CD4-positive, alpha-beta T cell treated with Interleukin-15 for 4 hours (primary cell): Measurements from ENCODE around the gene MGARP.
"Not testable (repeated sequence)": the region's sequence is repeated elsewhere in the genome, so short reads cannot be mapped to it uniquely, and the experiment has no call there.

Experiments used
- DNase-seq: peaks from one replicate; pipeline ENCODE4 v3.0.0-alpha.2; 2020; ENCODE audit warnings: low spot score

Gene MGARP

DNA sequence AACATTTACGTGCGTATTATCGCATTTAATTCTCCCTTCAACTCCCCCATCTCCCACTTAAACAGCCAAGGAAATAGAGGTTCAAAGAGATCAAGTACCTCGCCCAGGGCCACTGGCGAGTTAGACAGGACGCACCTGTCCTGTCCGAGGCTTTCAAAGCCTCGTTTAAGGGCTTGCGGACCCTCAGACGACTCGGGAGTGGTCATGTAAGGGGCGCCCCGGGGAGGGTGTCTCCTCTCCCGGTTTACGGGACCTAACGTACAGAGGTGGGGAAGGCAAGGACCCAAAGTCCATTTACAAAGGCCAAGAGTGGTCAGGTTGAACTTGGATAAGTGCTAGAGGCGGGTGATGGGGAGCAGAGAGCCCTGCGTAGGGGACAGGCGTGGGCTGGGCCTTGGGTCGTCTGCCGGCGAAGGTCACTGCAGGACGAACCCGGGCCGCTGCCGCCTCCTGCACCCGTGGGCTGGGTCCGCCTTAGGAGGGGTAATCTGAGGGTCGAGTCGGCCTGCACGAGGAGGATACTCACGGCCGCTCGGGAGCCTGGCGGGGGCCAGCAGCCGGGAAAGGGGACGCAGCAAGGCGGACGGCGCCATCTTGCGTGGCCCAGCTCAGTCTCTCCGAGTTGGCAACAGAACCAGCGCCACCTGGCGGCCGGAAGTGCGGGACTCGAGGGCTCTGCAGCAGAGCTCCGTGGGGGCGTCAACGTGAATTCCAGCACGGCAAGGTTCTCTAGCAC, 15.3 kb upstream of the MGARP start:
- DNase-seq: peak; percentile 97

DNA sequence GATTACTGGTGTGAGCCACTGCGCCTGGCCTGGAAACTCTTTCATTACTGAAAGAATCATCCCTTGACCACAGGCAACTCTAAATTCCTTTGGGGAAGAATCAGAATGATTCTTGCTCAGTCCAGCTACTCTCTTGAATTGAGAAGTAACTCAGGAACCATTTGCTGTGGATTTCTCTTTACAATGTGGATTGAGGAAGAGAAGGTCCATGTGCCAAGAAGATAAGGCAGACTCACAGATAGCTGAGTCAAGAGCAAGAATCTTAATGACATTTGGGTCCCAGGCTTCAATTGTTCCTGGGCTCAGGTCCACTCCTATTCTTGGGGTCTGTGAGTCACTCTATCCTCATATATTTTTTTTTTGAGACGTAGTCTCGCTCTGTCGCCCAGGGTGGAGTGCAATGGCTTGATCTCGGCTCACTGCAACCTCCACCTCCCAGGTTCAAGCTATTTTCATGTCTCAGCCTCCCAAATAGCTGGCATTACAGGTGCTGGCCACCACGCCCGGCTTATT, 6.2 kb upstream of the MGARP start:
- DNase-seq: no peak

GRCh38 chr4:139282721-139283075, 2.7 kb upstream of the MGARP start:
- no peak for DNase-seq

DNA sequence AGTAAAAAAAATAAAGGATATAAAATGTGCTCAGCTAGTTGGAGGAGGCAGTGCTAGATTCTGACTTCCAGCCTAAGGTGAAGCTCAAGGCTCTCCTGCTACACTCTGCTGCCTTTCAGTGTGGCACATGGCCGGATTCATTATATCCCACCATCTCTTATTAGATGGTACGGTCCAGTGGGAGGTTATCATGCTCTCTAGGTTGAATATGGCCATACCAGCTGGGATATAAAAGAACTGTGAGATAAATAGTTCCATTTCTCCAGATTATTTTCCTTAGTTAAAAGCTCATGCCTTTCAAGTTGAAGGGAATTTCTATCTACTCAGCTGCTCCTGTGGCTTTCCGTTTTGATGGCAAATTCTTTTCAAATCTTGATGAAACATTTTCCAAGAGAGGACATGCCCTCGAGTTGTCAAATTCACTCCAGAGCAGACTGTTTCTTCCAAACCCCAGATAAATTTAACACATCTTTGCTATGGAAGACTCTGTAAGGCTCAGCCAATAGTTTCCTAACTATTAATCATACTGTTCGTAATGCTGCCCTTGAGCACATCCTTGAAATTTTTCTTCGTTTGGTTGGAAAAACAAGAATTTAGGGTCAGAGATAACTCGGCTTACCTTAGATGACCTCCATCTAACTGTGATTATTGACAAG, 2.2 kb upstream of the MGARP start:
- DNase-seq: no peak

DNA sequence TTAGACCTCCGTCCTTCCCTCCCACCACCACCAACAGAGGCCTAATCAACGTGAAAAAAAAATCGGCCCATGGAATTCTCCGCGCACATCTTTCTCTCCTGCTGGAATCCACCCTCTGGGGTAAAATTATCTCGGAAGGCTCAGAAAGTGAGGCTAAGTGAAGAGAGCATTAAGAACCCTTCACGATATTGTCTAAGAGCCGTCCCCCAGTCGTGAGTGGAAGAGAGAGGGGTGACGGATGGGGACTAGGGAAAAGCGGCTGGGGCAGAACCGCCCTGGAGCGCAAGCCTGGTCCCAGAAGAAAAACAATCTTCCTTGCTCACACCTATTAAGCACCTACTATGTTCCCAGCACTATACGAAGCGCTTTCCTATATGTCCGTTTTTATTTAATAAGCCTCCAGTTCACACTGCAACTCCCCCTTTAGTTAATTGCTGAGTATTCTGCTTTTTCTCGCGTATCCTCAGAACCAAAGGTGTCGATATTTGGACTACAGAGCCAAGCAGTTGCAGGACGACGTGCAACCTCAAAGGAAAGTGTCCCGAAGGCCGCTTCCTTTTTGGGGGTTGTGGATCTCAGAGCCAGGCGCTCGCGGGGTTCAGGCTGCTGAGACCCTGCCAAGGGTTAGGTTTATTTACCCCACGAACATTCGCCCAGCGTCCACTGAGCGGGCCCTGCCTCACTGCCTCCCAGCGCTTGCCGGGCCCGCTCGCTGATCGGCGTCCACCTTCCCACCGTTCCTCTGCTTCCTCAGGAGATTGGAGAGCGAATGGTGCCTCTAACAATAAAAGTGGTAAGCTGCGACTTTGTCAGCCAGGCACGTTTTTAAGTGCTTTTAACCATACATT, 889 bp downstream of the MGARP start:
- no peak for DNase-seq

DNA sequence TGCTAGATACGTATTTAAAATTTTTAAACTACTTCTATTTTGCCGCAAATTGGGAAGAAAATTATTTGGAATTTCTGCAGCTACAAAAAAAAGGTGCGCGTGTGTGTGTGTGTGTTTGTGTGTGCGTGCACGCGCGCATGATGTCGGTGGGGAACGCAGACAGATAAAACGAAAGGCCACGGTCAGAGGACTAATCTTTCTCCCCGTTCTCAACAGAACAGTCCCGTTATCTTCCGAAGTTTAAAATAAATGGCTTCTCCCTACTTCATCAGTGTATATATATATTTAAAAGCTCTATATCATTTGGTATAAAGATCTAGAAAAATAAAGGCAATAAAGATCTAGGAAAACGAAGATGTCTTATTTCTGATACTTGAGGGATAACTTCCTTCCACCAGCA, 1.5 kb downstream of the MGARP start:
- DNase-seq: no peak

- DNase-seq: no peak
Measured at GRCh38 chr4:139275281-139275735, 4.7 kb downstream of the MGARP start.

DNA sequence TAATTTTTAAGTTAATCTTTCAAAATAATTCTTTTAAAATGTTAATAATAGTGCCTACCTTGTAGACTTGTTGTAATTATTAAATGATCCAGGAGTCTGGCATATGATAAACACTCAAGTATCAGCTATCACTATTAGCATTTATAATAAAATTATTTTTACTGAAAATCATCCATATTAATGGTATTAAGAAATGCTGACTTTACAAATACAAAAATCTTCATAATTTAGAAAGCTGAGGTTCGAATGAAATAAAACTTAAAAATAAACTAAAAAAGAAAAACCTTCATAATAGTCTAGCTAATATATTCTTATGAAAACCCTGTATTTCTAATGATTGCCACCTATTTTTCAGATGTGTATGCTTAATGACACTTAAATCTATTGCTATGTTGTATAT, 5.2 kb downstream of the MGARP start:
- no peak for DNase-seq

DNA sequence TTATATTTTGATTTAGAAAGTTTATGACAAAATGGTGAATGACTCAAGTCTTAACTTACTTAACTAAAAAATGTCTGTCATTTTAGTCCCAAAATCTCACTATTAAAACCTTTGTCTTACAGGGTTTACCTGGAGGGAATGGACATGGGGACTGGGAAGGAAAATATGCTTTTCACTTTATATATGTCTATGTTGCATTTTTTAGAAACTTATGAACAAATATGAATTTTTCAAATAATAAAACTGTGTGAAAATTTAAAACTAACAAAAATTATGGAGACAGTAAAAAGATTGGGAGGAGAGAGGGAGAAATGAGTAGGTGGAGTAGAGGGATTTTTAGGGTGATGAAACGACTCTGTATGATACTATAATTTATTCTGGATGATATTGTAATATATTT, 6.2 kb downstream of the MGARP start:
- no peak for DNase-seq

DNA sequence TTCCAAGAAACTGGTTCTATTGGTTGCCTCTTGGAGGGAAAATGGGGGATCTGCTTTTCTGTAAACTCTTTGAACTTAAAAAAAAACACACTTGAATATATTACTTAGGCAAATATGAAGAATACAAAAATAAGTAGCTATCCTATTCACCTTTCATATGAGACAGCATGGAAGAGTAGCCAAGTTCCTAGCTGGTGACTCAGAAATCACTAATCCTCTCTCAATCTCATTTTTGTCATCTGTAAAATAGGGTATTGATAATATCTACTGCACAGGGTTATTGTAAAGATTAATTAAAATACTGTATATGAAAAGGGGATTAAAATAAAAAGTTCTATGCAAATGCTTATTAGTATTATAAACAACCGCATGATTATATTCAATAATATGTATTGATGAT, 12.7 kb downstream of the MGARP start:
- no peak for DNase-seq

DNA sequence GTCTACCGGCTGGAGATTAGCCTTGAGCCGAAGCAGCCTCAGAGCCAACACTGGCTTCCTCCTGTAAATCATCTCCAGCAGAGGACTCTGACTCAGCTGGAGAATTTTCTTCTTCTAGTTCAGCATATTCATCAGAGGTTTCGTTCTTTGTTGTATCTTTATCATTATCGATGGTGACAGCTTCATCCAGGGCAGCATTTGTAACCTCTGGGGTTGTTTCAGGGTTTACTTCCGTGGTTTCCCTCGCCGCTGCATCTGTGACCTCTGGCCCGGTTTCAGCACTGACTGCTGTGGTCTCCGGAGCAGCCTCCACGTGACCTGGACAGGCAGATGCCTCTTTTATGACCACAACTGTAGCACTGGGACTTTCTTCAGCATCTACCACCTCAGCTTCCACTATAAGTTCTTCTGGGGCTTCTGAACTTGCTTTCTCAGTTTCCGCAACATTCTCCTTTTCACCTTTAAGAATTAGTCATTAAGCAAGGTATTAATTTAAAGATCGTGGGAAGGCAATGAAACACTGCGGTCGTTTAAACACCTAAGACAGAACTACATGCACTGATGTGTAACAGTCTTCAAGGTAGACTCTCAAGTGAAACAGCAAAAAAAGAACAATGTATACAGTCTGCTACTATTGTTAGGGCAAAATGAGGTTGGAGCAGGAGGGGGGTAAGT, 13.3 kb downstream of the MGARP start:
- peak; percentile 71 for DNase-seq

DNA sequence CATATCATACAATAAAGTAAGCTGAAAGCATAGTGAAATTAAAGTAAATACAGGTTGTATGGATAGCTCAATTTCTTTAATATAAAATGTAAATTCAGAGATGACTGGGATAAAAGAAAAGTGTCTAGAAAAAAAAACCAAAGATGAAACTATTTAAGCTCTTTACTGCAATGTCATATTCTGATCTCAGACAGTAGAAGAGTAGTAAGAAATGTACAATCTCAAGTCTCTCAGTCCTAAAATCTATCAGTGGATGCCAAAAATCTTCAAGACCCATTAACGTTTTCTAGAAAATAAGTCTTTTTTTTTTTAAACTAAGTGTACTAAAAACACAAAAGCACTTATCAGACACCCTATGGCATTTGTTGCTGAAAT, 13.8 kb downstream of the MGARP start:
- no peak for DNase-seq

- DNase-seq: no peak
Measured at GRCh38 chr4:139265654-139266053, 14.4 kb downstream of the MGARP start.

DNA sequence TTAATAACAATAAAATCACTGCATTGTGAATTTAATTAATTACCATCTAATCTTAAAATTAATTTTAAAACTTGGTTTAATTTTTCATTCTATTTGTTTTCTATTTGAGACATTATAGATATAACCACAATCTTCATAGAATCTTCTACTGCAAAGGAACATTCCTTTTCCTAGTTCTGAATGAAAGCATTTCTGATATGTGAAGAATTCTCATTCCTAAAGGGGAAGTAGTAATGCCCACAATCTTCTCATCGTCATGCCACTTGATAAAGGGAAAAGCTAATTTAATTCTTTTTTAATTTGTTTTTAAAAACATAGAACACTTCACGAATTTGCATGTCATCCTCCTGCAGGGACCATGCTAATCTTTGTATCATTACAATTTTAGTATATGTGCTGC, 23.7 kb downstream of the MGARP start:
- no peak for DNase-seq

- not testable (repeated sequence) for DNase-seq
Measured at GRCh38 chr4:139255581-139255980, 24.4 kb downstream of the MGARP start.

- DNase-seq: no peak
Measured at GRCh38 chr4:139253713-139254112, 26.3 kb downstream of the MGARP start.

GRCh38 chr4:139253046-139253445, 27.0 kb downstream of the MGARP start:
- DNase-seq: no peak

GRCh38 chr4:139247700-139248238, 32.3 kb downstream of the MGARP start:
- no peak for DNase-seq

GRCh38 chr4:139247241-139247640, 32.8 kb downstream of the MGARP start:
- no peak for DNase-seq

DNA sequence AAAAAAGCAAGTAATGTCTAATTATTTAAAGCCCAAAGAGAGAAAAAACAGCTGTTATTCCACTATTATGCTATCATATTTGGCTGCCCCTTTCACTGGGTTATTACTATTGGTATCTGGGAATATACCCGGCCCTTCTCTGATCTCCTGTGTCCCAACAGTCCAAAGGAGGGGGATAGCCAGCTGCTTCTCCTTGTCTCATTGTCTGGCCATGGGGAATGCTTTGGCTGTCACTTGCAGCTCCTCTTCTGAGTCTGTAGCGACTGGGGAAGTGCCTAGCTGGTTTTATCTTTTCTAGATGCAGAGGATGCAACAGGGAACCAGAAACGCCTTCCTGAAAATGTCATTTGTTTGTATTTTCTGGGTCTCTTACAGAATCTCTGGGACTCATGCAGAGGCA, 33.9 kb downstream of the MGARP start:
- DNase-seq: no peak

- no peak for DNase-seq
Measured at GRCh38 chr4:139245590-139245989, 34.4 kb downstream of the MGARP start.
